Colonic mucosa (tissue), 4 donors: ENCODE data around the gene INPP5A. TPM values are rescaled to one million over a fixed set of nuclear protein-coding genes. Genes with fewer than 3 reads are reported as not detected.
A peak's percentile ranks its signal among the peaks of the same experiment; 100 is the strongest.

ENCODE experiments used
- DNase-seq: peaks from one replicate; pipeline ENCODE4 v3.0.0-alpha.2; 2020
- H3K27ac ChIP-seq: fragments of 200-600 bp; one replicate; pipeline ENCODE4 v1.8.0; 2021
- H3K27me3 ChIP-seq: fragments of 200-600 bp; one replicate; pipeline ENCODE4 v1.8.0; 2021
- H3K36me3 ChIP-seq: fragments of 200-600 bp; one replicate; pipeline ENCODE4 v1.8.0; 2021
- H3K4me1 ChIP-seq: fragments of 200-600 bp; one replicate; pipeline ENCODE4 v1.8.0; 2021; ENCODE audit warnings: mild to moderate bottlenecking
- H3K4me3 ChIP-seq: fragments of 200-600 bp; one replicate; pipeline ENCODE4 v1.8.0; 2021
- H3K9ac ChIP-seq, 2 donors: one replicate each; pipeline ENCODE4 v1.7.0; 2013; ENCODE audit warnings: control low read depth in 2 of 2, low read depth in 2 of 2, low read length in 2 of 2
- H3K9me3 ChIP-seq: fragments of 200-600 bp; one replicate; pipeline ENCODE4 v1.8.0; 2021
- CTCF ChIP-seq: fragments of 200-600 bp; IDR thresholded peaks from one replicate; pipeline ENCODE4 v1.8.0; 2022; ENCODE audit warnings: antibody characterized with exemption, mild to moderate bottlenecking
- intact Hi-C: fragments of 100-400 bp; cut with DNase I; formaldehyde crosslinking; loops from one replicate; pipeline ENCODE4 v1.14.1; 2022
- total RNA-seq, 2 donors: library from RNA; stranded (reverse); fragmentation: NEBNext Ultra II Directional in 1 of 2; extraction: Animal tissue kit (Norgen Biotek cat#: 25700) in 1 of 2; gene quantifications; one replicate each; pipeline ENCODE4 v1.2.1, GENCODE V29; 2021
- donor health status: healthy.
- donor health status: DM: no; HTN: no; CAD: no.
- donor health status: DM: no; HTN: no; CAD: no.

Gene INPP5A
- total RNA-seq, 2 donors from 2014 or later: 29.9 to 41.5 TPM

GRCh38 chr10:132783165-132783939 is 245.8 kb downstream of the INPP5A start:
- peaks cover 43% of the 10 kb centered on the region for H3K27me3 ChIP-seq
- no peaks in the 10 kb centered on the region for H3K36me3 ChIP-seq
- H3K4me1 ChIP-seq: peaks cover 11% of the 10 kb centered on the region
- TF ChIP-seq CTCF: no peak
- H3K4me3 ChIP-seq: no peak overlapping the region
- H3K9me3 ChIP-seq: no peaks in the 10 kb centered on the region
- DNase-seq: no peak
- H3K9ac ChIP-seq: no peak overlapping the region
- intact Hi-C loops: no loop called here
- no peak overlapping the region for H3K27ac ChIP-seq

- H3K9me3 ChIP-seq: no peaks in the 10 kb centered on the region
- H3K4me1 ChIP-seq: peaks cover 12% of the 10 kb centered on the region
- no peak overlapping the region for H3K9ac ChIP-seq
- no peak overlapping the region for H3K27ac ChIP-seq
- TF ChIP-seq CTCF: no peak
- intact Hi-C loops: no loop called here
- no peak for DNase-seq
- no peaks in the 10 kb centered on the region for H3K36me3 ChIP-seq
- no peak overlapping the region for H3K4me3 ChIP-seq
- peaks cover 51% of the 10 kb centered on the region for H3K27me3 ChIP-seq
Measured at GRCh38 chr10:132783940-132784865, 246.6 kb downstream of the INPP5A start.

- no peak overlapping the region for H3K4me3 ChIP-seq
- H3K4me1 ChIP-seq: peaks cover 12% of the 10 kb centered on the region
- DNase-seq: no peak
- TF ChIP-seq CTCF: no peak
- H3K36me3 ChIP-seq: no peaks in the 10 kb centered on the region
- H3K27me3 ChIP-seq: peaks cover 58% of the 10 kb centered on the region
- intact Hi-C loops: no loop called here
- no peak overlapping the region for H3K27ac ChIP-seq
- no peaks in the 10 kb centered on the region for H3K9me3 ChIP-seq
- no peak overlapping the region for H3K9ac ChIP-seq
Measured at GRCh38 chr10:132784866-132785722, 247.5 kb downstream of the INPP5A start.

- peaks cover 60% of the 10 kb centered on the region for H3K27me3 ChIP-seq
- H3K27ac ChIP-seq: no peak within 1 kb of the TSS
- TF ChIP-seq CTCF: no peak
- intact Hi-C loops: no loop called here
- H3K4me1 ChIP-seq: peaks cover 12% of the 10 kb centered on the region
- peak within 1 kb of the TSS; percentile 9 for H3K4me3 ChIP-seq
- H3K9me3 ChIP-seq: no peaks in the 10 kb centered on the region
- no peak within 1 kb of the TSS for H3K9ac ChIP-seq
- H3K36me3 ChIP-seq: no peaks in the 10 kb centered on the region
- no peak for DNase-seq
Measured at GRCh38 chr10:132785723-132786475, 248.3 kb downstream of the INPP5A start, which contains the start of gene NKX6-2. Gene NKX6-2, minus strand, starts transcription at chr10:132786147. Its CDS starts 199 bp downstream, at chr10:132785948.
